ENCODE results near the gene EIF3L. TPM values are rescaled to one million over a fixed set of nuclear protein-coding genes. Genes with fewer than 3 reads are reported as not detected.

EIF3L gene
- total and polyA plus RNA-seq, 2 donors (not counting 3 experiments of a cell fraction or from before 2014, with no cell fraction given), result 479 to 601 TPM

DNA sequence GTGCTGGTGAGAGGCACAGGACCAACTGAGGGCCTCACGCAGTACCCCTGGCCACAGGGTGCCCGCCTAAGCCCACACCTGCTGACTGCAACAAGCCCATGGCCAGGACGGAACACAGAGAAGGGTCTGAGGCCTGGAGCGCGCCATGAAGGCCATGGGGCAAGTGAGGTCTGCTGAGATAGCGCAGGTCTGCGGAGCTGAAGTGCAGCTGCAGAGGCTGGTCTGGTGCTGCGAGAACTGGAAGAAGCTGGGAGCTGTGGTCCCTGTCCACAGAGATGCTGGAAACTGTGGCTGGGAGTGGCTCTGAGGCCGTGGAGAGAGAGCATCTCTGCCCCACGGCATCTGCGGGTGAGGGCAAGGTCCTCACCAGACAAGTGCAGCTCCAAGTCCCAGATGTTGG lies 17.7 kb upstream of the EIF3L start:
- dilution Hi-C loops (cut with MboI; ENCODE audit: extremely low pct_ligation_motif_present, low sequenced_read_pairs) (no loop called here), intact Hi-C loops (cut with micrococcal nuclease) (no loop called here)
- H3K9ac ChIP-seq (replicated peaks; ENCODE audit: extremely low read depth, insufficient read depth, low read length), result no peak overlapping the region
- ChIA-PET POLR2A (no interaction called here), CTCF (interaction anchor here (1.7 to 3.8 kb wide), 2 partner anchors 13 to 32 kb away, joined by 4 to 22 read pairs; no protein-coding TSS in a partner anchor)
- no peaks in the 10 kb centered on the region for H3K9me1 ChIP-seq (replicated peaks; ENCODE audit: control insufficient read depth, extremely low read depth, insufficient read depth, low read length)
- FAIRE-seq, result no peak
- no peak overlapping the region for H3K4me3 ChIP-seq (replicated peaks in 1 of 3; ENCODE audit: insufficient read depth in 1 of 3, low read depth in 1 of 3, low read length in 3 of 3)
- no TSS peak for BruUV-seq (replicated peaks)
- no peak overlapping the region for H2AFZ ChIP-seq (ENCODE audit: low read depth, low read length)
- H3K27me3 ChIP-seq (ENCODE audit: control insufficient read depth in 2 of 2, insufficient read depth in 2 of 2, low read length in 2 of 2), result no peaks in the 10 kb centered on the region
- no peak overlapping the region for H3K4me2 ChIP-seq (ENCODE audit: insufficient read depth, low read length)
- DNase-seq (ENCODE audit: low read depth, low spot score), result no peak
- H3K4me1 ChIP-seq (ENCODE audit: control insufficient read depth, extremely low read depth, insufficient read depth, low read length), result no peaks in the 10 kb centered on the region
- no peaks in the 10 kb centered on the region for H4K20me1 ChIP-seq (replicated peaks; ENCODE audit: control insufficient read depth, extremely low read depth, insufficient read depth, low read length)
- H3K27ac ChIP-seq (ENCODE audit: insufficient read depth, low read depth, low read length), result no peak overlapping the region
- H3K36me3 ChIP-seq (ENCODE audit: control insufficient read depth in 2 of 2, extremely low read depth in 1 of 2, insufficient read depth in 2 of 2, low read length in 2 of 2), result peaks cover 7 to 36% of the 10 kb centered on the region in 2 experiments
- TF ChIP-seq MYC (IDR thresholded peaks at IDR 0.05; ENCODE audit: low read depth, low read length), result no peak
- TF ChIP-seq FOS (IDR thresholded peaks at IDR 0.05; ENCODE audit: borderline replicate concordance, insufficient read depth, low read length), result no peak
- TF ChIP-seq POLR2AphosphoS5 (IDR thresholded peaks at IDR 0.05; ENCODE audit: insufficient read depth, low read depth, low read length), result no peak
- TF ChIP-seq, protein P1, sequence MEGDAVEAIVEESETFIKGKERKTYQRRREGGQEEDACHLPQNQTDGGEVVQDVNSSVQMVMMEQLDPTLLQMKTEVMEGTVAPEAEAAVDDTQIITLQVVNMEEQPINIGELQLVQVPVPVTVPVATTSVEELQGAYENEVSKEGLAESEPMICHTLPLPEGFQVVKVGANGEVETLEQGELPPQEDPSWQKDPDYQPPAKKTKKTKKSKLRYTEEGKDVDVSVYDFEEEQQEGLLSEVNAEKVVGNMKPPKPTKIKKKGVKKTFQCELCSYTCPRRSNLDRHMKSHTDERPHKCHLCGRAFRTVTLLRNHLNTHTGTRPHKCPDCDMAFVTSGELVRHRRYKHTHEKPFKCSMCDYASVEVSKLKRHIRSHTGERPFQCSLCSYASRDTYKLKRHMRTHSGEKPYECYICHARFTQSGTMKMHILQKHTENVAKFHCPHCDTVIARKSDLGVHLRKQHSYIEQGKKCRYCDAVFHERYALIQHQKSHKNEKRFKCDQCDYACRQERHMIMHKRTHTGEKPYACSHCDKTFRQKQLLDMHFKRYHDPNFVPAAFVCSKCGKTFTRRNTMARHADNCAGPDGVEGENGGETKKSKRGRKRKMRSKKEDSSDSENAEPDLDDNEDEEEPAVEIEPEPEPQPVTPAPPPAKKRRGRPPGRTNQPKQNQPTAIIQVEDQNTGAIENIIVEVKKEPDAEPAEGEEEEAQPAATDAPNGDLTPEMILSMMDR (IDR thresholded peaks at IDR 0.05; ENCODE audit: extremely low read depth in 1 of 2, insufficient read depth in 1 of 2, low read depth in 1 of 2, low read length in 2 of 2), result no peak
- TF ChIP-seq EZH2 (IDR thresholded peaks at IDR 0.05; ENCODE audit: borderline replicate concordance, low read depth, low read length, severe bottlenecking), result no peak
- TF ChIP-seq, protein P2, sequence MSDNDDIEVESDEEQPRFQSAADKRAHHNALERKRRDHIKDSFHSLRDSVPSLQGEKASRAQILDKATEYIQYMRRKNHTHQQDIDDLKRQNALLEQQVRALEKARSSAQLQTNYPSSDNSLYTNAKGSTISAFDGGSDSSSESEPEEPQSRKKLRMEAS (IDR thresholded peaks at IDR 0.05; ENCODE audit: insufficient read depth, insufficient read length), result no peak
- no peak for TF ChIP-seq POLR2A (IDR thresholded peaks at IDR 0.05; ENCODE audit: low read depth, low read length)
- TF ChIP-seq JUN (IDR thresholded peaks at IDR 0.05; ENCODE audit: borderline replicate concordance, insufficient read depth, insufficient read length, low read depth), result no peak
- TF ChIP-seq GATA2 (IDR thresholded peaks at IDR 0.05; ENCODE audit: insufficient read depth, insufficient read length, low read depth, low read length), result no peak
- no peaks in the 10 kb centered on the region for H3K79me2 ChIP-seq (ENCODE audit: control insufficient read depth, insufficient read depth, low read length)
- no peaks in the 10 kb centered on the region for H3K9me3 ChIP-seq (replicated peaks; ENCODE audit: control insufficient read depth, insufficient read depth, low read length)

Measured in endothelial cell of umbilical vein (primary cell).